Posterior vena cava (tissue), 2 donors: ENCODE measurements around the gene FIBP. TPM values are rescaled to one million over a fixed set of nuclear protein-coding genes. Genes with fewer than 3 reads are reported as not detected.

Source experiments
- total RNA-seq, 2 donors: library from RNA; stranded (reverse); fragmentation: NEBNext Ultra II Directional; extraction: Animal tissue kit (Norgen Biotek cat#: 25700); gene quantifications; one replicate each; pipeline ENCODE4 v1.2.1, GENCODE V29; 2021
- donor health status: DM: yes; HTN: yes; CAD: no.
- donor health status: DM: yes; HTN: yes; CAD: no.

Gene FIBP
- total RNA-seq, 2 donors from 2014 or later: 39.7 to 40.8 TPM

Other genes starting within 250 kb of the FIBP start
- 10 to 100 TPM; 57.6 to 80.8 TPM for gene RELA, start 225.6 kb downstream of the FIBP start, total RNA-seq
- gene KAT5, start 176.2 kb downstream of the FIBP start, total RNA-seq: 10 to 100 TPM; 62.3 to 65.0 TPM
- 10 to 100 TPM; 43.7 to 45.0 TPM for gene RNASEH2C, start 167.7 kb downstream of the FIBP start, total RNA-seq
- 10 to 100 TPM; 10.7 to 15.3 TPM for gene AP5B1, start 107.5 kb downstream of the FIBP start, total RNA-seq
- not detected for gene OVOL1, start 101.4 kb downstream of the FIBP start, total RNA-seq
- gene SNX32, start 54.5 kb downstream of the FIBP start, total RNA-seq: under 1 TPM; 0.52 to 0.65 TPM
- gene CFL1, start 30.3 kb downstream of the FIBP start, total RNA-seq: 100 to 1,000 TPM; 697 to 707 TPM
- gene MUS81, start 28.0 kb downstream of the FIBP start, total RNA-seq: 10 to 100 TPM; 41.8 to 48.2 TPM
- 100 to 1,000 TPM; 111 to 131 TPM for gene EFEMP2, start 15.7 kb downstream of the FIBP start, total RNA-seq
- 1 to 10 TPM; 1.4 to 1.8 TPM for gene CTSW, start 8.6 kb downstream of the FIBP start, total RNA-seq
- 10 to 100 TPM; 31.8 to 36.7 TPM for gene CCDC85B, start 2.2 kb upstream of the FIBP start, total RNA-seq
- 10 to 100 TPM in 1 of 2 donors, 1 to 10 TPM in 1; 7.4 to 38.7 TPM for gene FOSL1, start 11.9 kb upstream of the FIBP start, total RNA-seq
- gene C11orf68, start 30.6 kb upstream of the FIBP start, total RNA-seq: 10 to 100 TPM; 35.7 to 36.0 TPM
- gene DRAP1, start 31.0 kb upstream of the FIBP start, total RNA-seq: 10 to 100 TPM; 76.0 to 92.2 TPM
- not detected for gene TSGA10IP, start 57.0 kb upstream of the FIBP start, total RNA-seq
- 10 to 100 TPM; 41.1 to 46.2 TPM for gene SART1, start 73.3 kb upstream of the FIBP start, total RNA-seq
- 10 to 100 TPM; 24.8 to 24.9 TPM for gene EIF1AD, start 113.7 kb upstream of the FIBP start, total RNA-seq
- 100 to 1,000 TPM; 115 to 119 TPM for gene BANF1, start 114.0 kb upstream of the FIBP start, total RNA-seq
- gene CST6, start 123.5 kb upstream of the FIBP start, total RNA-seq: under 1 TPM in 1 of 2 donors, not detected in 1; 0.56 TPM
- 1 to 10 TPM in 1 of 2 donors, under 1 TPM in 1; 0.24 to 1.1 TPM for gene CATSPER1, start 138.0 kb upstream of the FIBP start, total RNA-seq
- 1 to 10 TPM in 1 of 2 donors, under 1 TPM in 1; 0.74 to 1.2 TPM for gene GAL3ST3, start 160.7 kb upstream of the FIBP start, total RNA-seq
- 100 to 1,000 TPM; 117 to 140 TPM for gene SF3B2, start 163.9 kb upstream of the FIBP start, total RNA-seq
- 10 to 100 TPM; 65.1 to 84.1 TPM for gene PACS1, start 181.8 kb upstream of the FIBP start, total RNA-seq